Calu3 (cell line): ENCODE results near the gene PINK1. TPM values are rescaled to one million over a fixed set of nuclear protein-coding genes. Genes with fewer than 3 reads are reported as not detected.

Source experiments
- BruUV-seq: library from RNA; stranded (reverse); fragments of 400-500 nt; replicated peaks from 2 replicates; lab custom pipeline; 2021; lab: Mats Ljungman, UMichigan
- CTCF ChIA-PET: fragments of 300-600 bp; sonication (Branson Sonifier 250); formaldehyde crosslinking; loops from one replicate; lab custom pipeline; 2022; ENCODE audit warnings: antibody characterized with exemption; lab: Charles Lee
- DNase-seq: peaks from one replicate; pipeline ENCODE4 v3.0.0; 2022
- H3K27ac Mint-ChIP-seq: one replicate; pipeline ENCODE4 v1.8.0; 2022; ENCODE audit warnings: mixed read lengths; ENCODE audit not compliant: unreplicated experiment
- H3K27me3 Mint-ChIP-seq: one replicate; pipeline ENCODE4 v1.8.0; 2022; ENCODE audit warnings: mixed read lengths; ENCODE audit not compliant: unreplicated experiment
- H3K36me3 Mint-ChIP-seq: one replicate; pipeline ENCODE4 v1.8.0; 2022; ENCODE audit warnings: mild to moderate bottlenecking, moderate library complexity, mixed read lengths; ENCODE audit not compliant: insufficient read depth, unreplicated experiment
- H3K4me1 Mint-ChIP-seq: one replicate; pipeline ENCODE4 v1.8.0; 2022; ENCODE audit warnings: mild to moderate bottlenecking, low read depth, mixed read lengths; ENCODE audit not compliant: unreplicated experiment
- H3K4me3 Mint-ChIP-seq: one replicate; pipeline ENCODE4 v1.8.0; 2022; ENCODE audit warnings: mild to moderate bottlenecking, low read depth, moderate library complexity, mixed read lengths; ENCODE audit not compliant: unreplicated experiment
- H3K9me3 Mint-ChIP-seq: one replicate; pipeline ENCODE4 v1.8.0; 2022; ENCODE audit warnings: low read depth, mixed read lengths; ENCODE audit not compliant: unreplicated experiment
- intact Hi-C: fragments of 100-400 bp; cut with micrococcal nuclease; formaldehyde crosslinking; loops from one replicate; pipeline ENCODE4 v1.10.0; 2022; ENCODE audit not compliant: unreplicated experiment
- total RNA-seq: library from RNA; stranded (reverse); gene quantifications from 2 replicates; pipeline ENCODE4 v1.2.3, GENCODE V29; 2022
- TF ChIP-seq, protein P1 (sequence below): fragments of 200-600 bp; IDR thresholded peaks from one replicate; pipeline ENCODE4 v1.8.0; 2022; ENCODE audit warnings: antibody characterized with exemption; ENCODE audit not compliant: unreplicated experiment

PINK1 gene
- total RNA-seq, 1 experiment from 2014 or later, result 11.2 TPM

DNA sequence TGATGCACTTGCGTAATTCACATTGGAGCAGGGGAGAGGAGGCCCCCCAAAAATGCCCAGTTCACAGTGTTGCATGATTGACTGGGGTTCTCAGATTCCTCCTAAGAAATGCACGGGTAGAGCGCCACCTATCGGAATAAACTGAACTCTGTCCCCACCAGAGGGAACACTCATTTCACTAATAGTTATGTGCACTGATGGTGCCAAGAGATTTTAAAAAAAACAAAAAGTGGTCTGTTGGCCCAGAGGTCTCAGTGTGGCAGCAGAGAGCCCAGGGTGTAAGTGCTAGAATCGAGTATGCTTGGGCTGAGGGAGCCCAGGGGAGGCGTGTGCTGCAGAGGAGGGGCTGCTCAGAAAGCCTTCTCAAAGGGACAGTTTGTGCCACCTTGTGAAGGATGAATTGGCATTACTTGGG, 6.9 kb downstream of the PINK1 start:
- no TSS peak for BruUV-seq
- no peak overlapping the region for H3K27ac Mint-ChIP-seq
- CTCF ChIA-PET, result no interaction called here
- H3K4me1 Mint-ChIP-seq, result no peaks in the 10 kb centered on the region
- no peaks in the 10 kb centered on the region for H3K27me3 Mint-ChIP-seq
- no peaks in the 10 kb centered on the region for H3K9me3 Mint-ChIP-seq
- H3K4me3 Mint-ChIP-seq, result no peak overlapping the region
- intact Hi-C loops, result loop anchor here (1.0 kb wide), 2 partner anchors 65 to 118 kb away; no protein-coding TSS in a partner anchor
- no peaks in the 10 kb centered on the region for H3K36me3 Mint-ChIP-seq
- TF ChIP-seq, protein P1, sequence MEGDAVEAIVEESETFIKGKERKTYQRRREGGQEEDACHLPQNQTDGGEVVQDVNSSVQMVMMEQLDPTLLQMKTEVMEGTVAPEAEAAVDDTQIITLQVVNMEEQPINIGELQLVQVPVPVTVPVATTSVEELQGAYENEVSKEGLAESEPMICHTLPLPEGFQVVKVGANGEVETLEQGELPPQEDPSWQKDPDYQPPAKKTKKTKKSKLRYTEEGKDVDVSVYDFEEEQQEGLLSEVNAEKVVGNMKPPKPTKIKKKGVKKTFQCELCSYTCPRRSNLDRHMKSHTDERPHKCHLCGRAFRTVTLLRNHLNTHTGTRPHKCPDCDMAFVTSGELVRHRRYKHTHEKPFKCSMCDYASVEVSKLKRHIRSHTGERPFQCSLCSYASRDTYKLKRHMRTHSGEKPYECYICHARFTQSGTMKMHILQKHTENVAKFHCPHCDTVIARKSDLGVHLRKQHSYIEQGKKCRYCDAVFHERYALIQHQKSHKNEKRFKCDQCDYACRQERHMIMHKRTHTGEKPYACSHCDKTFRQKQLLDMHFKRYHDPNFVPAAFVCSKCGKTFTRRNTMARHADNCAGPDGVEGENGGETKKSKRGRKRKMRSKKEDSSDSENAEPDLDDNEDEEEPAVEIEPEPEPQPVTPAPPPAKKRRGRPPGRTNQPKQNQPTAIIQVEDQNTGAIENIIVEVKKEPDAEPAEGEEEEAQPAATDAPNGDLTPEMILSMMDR, result peak; percentile 74
- peak; percentile 49 for DNase-seq

DNA sequence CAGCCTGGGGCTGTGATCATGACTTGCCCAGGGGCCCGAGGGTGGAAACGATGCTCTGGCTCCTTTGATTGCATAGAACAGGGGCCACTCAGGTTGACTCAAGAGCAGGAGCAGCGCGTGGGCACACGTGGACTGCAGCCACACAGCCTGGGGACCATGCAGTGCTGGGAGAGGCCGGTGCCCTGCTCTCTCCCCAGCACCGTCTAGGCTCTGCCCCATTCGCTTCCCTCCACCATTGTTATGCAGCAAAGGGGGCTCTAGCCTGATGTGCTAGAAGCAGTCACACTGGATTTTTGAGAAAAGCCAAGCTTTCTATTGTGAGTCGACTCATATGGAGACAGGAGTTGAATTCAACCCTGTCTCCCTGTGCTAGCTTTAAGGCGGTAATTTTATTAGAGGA, 8.7 kb downstream of the PINK1 start:
- intact Hi-C loops, result no loop called here
- no peak overlapping the region for H3K27ac Mint-ChIP-seq
- DNase-seq, result no peak
- peaks cover 7% of the 10 kb centered on the region for H3K36me3 Mint-ChIP-seq
- H3K9me3 Mint-ChIP-seq, result no peaks in the 10 kb centered on the region
- H3K4me3 Mint-ChIP-seq, result no peak overlapping the region
- BruUV-seq, result no TSS peak
- no peaks in the 10 kb centered on the region for H3K4me1 Mint-ChIP-seq
- no peaks in the 10 kb centered on the region for H3K27me3 Mint-ChIP-seq
- TF ChIP-seq, protein P1, result no peak
- CTCF ChIA-PET, result interaction anchor here (0.6 kb wide), 2 partner anchors 40 to 224 kb away, joined by 3 to 7 read pairs; no protein-coding TSS in a partner anchor

DNA sequence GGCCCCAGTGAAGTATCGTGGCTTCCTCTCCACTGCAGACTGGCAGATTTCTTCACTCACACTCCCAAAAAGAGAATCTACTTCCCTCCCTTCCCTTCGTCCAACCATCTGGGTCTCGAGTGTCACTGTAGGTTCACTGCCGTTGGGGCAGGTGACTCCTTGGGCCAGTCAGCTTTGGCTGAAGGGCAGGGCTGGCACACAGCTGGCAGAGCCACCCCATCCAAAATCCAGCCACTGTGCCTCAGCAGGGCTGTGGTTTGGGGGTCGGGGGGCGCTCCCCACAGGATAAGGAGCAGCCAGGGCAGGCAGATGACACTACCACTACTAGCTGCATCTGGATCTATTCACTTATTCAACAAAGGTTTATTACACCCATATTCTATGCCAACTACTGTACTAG, 9.8 kb downstream of the PINK1 start:
- no peak for DNase-seq
- H3K9me3 Mint-ChIP-seq, result no peaks in the 10 kb centered on the region
- BruUV-seq, result no TSS peak
- TF ChIP-seq, protein P1, result no peak
- CTCF ChIA-PET, result no interaction called here
- no peaks in the 10 kb centered on the region for H3K27me3 Mint-ChIP-seq
- peaks cover 11% of the 10 kb centered on the region for H3K36me3 Mint-ChIP-seq
- intact Hi-C loops, result no loop called here
- no peak overlapping the region for H3K4me3 Mint-ChIP-seq
- H3K4me1 Mint-ChIP-seq, result no peaks in the 10 kb centered on the region
- no peak overlapping the region for H3K27ac Mint-ChIP-seq

DNA sequence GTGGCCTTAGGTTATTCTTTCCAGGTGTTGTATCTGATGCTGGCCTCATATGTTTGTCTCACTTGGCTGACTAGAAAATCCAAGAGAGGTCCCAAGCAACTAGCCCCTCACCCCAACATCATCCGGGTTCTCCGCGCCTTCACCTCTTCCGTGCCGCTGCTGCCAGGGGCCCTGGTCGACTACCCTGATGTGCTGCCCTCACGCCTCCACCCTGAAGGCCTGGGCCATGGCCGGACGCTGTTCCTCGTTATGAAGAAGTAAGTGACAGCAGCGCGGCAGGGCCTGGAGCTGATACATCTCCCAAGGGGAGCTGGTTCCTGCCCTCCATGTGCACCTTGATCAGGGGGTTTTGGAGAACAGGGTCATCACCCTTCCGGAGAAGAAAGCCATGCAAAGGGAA, 11.2 kb downstream of the PINK1 start:
- Mint-ChIP-seq H3K4me1 (no peaks in the 10 kb centered on the region), H3K36me3 (peaks cover 24% of the 10 kb centered on the region), H3K4me3 (no peak overlapping the region), H3K27ac (no peak overlapping the region), H3K9me3 (no peaks in the 10 kb centered on the region), H3K27me3 (no peaks in the 10 kb centered on the region)
- CTCF ChIA-PET, result no interaction called here
- no peak for DNase-seq
- intact Hi-C loops, result no loop called here
- TF ChIP-seq, protein P1, result no peak
- BruUV-seq, result no TSS peak
